CD14-positive monocyte (primary cell): ENCODE data around the gene PLSCR3. TPM values are rescaled to one million over a fixed set of nuclear protein-coding genes. Genes with fewer than 3 reads are reported as not detected.
A peak's percentile ranks its signal among the peaks of the same experiment; 100 is the strongest.

Experiments used
- DNase-seq, 3 donors: peaks; one replicate each; pipeline ENCODE4 v3.0.0-alpha.2; 2011 to 2022
- H2AFZ ChIP-seq: 2 replicates; pipeline ENCODE4 v1.6.0; 2012; ENCODE audit warnings: mild to moderate bottlenecking, low read depth, low read length, inconsistent platforms; ENCODE audit not compliant: insufficient read depth, poor library complexity, severe bottlenecking
- H3K27ac ChIP-seq, 2 donors: 1 replicate in 1 of 2; 2 replicates in 1 of 2; pipeline ENCODE4 v1.5.1; 2012 to 2013; ENCODE audit warnings: low read length in 2 of 2, control low read depth in 1 of 2, inconsistent platforms in 1 of 2, low read depth in 1 of 2, mild to moderate bottlenecking in 1 of 2
- H3K27me3 ChIP-seq, 2 donors: one replicate each; pipeline versions ENCODE4 v1.6.0 to v1.6.1; 2011 to 2013; ENCODE audit warnings: low read length in 2 of 2; ENCODE audit not compliant: control insufficient read depth in 2 of 2, insufficient read depth in 2 of 2
- H3K36me3 ChIP-seq, 2 donors: replicated peaks in 1 of 2; 1 replicate in 1 of 2; 2 replicates in 1 of 2; pipeline versions ENCODE4 v1.5.1 to v1.6.1; 2012 to 2013; ENCODE audit warnings: low read length in 2 of 2, control low read depth in 1 of 2, inconsistent platforms in 1 of 2, mild to moderate bottlenecking in 1 of 2; ENCODE audit not compliant: insufficient read depth in 2 of 2, control insufficient read depth in 1 of 2
- H3K4me1 ChIP-seq, 2 donors: 1 replicate in 1 of 2; 2 replicates in 1 of 2; pipeline versions ENCODE4 v1.5.1 to v1.6.1; 2012 to 2013; ENCODE audit warnings: low read length in 2 of 2, control low read depth in 1 of 2, inconsistent platforms in 1 of 2, mild to moderate bottlenecking in 1 of 2, moderate library complexity in 1 of 2; ENCODE audit not compliant: insufficient read depth in 2 of 2, control insufficient read depth in 1 of 2
- H3K4me2 ChIP-seq: replicated peaks from 2 replicates; pipeline ENCODE3; 2012; ENCODE audit warnings: low read length, moderate library complexity, mild to moderate bottlenecking; ENCODE audit not compliant: poor library complexity, severe bottlenecking; ENCODE audit errors: extremely low read depth
- H3K4me3 ChIP-seq, 3 experiments: fragments of 200-600 bp in 1 of 3; sonication (generic) in 1 of 3; replicated peaks in 1 of 3; 1 replicate in 2 of 3; 2 replicates in 1 of 3; pipeline ENCODE4 v1.5.1; 2011 to 2013; ENCODE audit warnings: low read length in 3 of 3, mild to moderate bottlenecking in 3 of 3, control low read depth in 2 of 3, low read depth in 2 of 3, inconsistent platforms in 1 of 3, moderate library complexity in 1 of 3
- H3K79me2 ChIP-seq: 2 replicates; pipeline ENCODE4 v1.6.0; 2012; ENCODE audit warnings: mild to moderate bottlenecking, control low read depth, inconsistent platforms, low read length, moderate library complexity; ENCODE audit not compliant: insufficient read depth
- H3K9ac ChIP-seq: 2 replicates; pipeline ENCODE4 v1.6.0; 2017; ENCODE audit warnings: low read length, mild to moderate bottlenecking; ENCODE audit not compliant: insufficient read depth, poor library complexity, severe bottlenecking
- H3K9me3 ChIP-seq, 2 donors: replicated peaks in 1 of 2; 1 replicate in 1 of 2; 2 replicates in 1 of 2; pipeline versions ENCODE4 v1.5.1 to v1.6.1; 2012 to 2013; ENCODE audit warnings: low read length in 2 of 2, control low read depth in 1 of 2; ENCODE audit not compliant: control insufficient read depth in 1 of 2, insufficient read depth in 1 of 2
- H4K20me1 ChIP-seq: 2 replicates; pipeline ENCODE4 v1.6.0; 2012; ENCODE audit warnings: mild to moderate bottlenecking, low read length, control low read depth, moderate library complexity; ENCODE audit not compliant: insufficient read depth
- H3K27ac Mint-ChIP-seq, 7 donors: one replicate each; pipeline ENCODE4 v1.8.0; 2020; ENCODE audit warnings: mild to moderate bottlenecking in 7 of 7, mixed read lengths in 7 of 7, moderate library complexity in 6 of 7, inconsistent platforms in 2 of 7
- H3K27me3 Mint-ChIP-seq, 3 donors: one replicate each; pipeline ENCODE4 v1.8.0; 2021 to 2022; ENCODE audit warnings: low read depth in 3 of 3, mild to moderate bottlenecking in 3 of 3, mixed read lengths in 3 of 3, moderate library complexity in 3 of 3, inconsistent platforms in 1 of 3
- H3K36me3 Mint-ChIP-seq, 2 donors: one replicate each; pipeline ENCODE4 v1.8.0; 2020; ENCODE audit warnings: mixed read lengths in 2 of 2, inconsistent platforms in 1 of 2, mild to moderate bottlenecking in 1 of 2
- H3K4me1 Mint-ChIP-seq: one replicate; pipeline ENCODE4 v1.8.0; 2020; ENCODE audit warnings: mild to moderate bottlenecking, mixed read lengths
- H3K4me3 Mint-ChIP-seq, 2 donors: one replicate each; pipeline ENCODE4 v1.8.0; 2020; ENCODE audit warnings: mild to moderate bottlenecking in 2 of 2, mixed read lengths in 2 of 2, moderate library complexity in 1 of 2
- H3K9me3 Mint-ChIP-seq, 7 donors: one replicate each; pipeline ENCODE4 v1.8.0; 2020 to 2022; ENCODE audit warnings: mixed read lengths in 7 of 7, mild to moderate bottlenecking in 6 of 7, moderate library complexity in 6 of 7, inconsistent platforms in 2 of 7
- WGBS: methylation state at CpG from one replicate; pipeline ENCODE4 v1.1.5; 2013; ENCODE audit warnings: missing lambda C conversion rate; ENCODE audit not compliant: insufficient coverage; 5-methylcytosine and 5-hydroxymethylcytosine counted together
- intact Hi-C, 2 donors: fragments of 100-400 bp; cut with micrococcal nuclease; formaldehyde crosslinking; loops; one replicate each; pipeline versions ENCODE4 v1.15.0 to v1.15.1; 2023
- polyA plus RNA-seq, 3 donors: library from polyadenylated mRNA; depleted of rRNA in 1 of 3; unstranded in 2 of 3; stranded (reverse) in 1 of 3; fragments of 300-500 nt in 2 of 3; fragments of >200 nt in 1 of 3; fragmentation: Illumina TruSeq in 2 of 3; gene quantifications; 1 replicate in 2 of 3; 2 replicates in 1 of 3; pipeline ENCODE4 v1.2.3, GENCODE V29; 2012 to 2021
- TF ChIP-seq, protein P1 (sequence below): fragments of 200-600 bp; IDR thresholded peaks from one replicate; pipeline ENCODE4 v1.8.0; 2022; ENCODE audit warnings: antibody characterized with exemption, mild to moderate bottlenecking

Gene PLSCR3
- polyA plus RNA-seq, 3 donors = 37.6 to 70.4 (median 45.7) TPM

DNA sequence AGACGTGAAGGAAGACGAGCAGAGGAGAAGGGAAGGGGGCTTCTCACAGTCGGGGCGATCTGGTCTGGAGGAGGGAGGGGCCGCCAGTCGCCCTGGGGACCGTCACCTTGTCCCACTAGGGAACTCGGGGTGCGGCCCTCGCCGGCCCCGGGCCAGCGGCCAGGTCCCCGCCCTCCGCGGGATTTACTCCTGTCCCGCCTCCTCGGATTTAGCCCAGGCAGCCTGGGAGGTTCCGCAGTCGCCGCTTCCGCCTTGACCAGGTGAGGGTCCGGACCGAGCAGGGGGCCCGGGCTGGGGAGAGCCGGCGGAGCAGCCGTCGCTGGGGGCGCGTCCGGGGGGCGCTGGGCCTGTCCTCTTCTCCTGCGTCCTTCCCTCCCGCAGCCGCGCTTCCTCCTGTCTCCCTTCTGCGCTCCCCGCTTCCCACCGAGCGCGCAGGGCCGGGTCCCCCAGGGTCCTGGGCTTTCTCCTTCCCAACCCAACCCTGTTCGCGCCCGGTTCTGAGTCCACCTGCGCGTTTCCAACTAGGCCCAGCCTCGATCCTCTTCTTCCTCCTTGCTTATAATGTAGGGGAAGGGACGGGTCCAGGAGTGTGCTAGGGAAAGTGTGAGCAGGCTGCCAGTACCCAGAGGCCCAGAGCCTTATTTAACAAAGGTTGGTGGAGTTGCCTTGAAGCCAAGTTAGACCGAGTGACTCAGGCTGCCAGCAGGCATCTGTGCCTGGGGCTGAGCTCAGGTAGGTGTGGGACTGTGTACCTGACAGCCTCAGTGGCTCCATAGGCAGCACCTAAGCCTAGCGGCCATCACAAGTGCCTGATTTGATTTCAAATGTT lies 13.3 kb downstream of the PLSCR3 start, which contains the start of gene TNK1:
Gene TNK1, plus strand, starts transcription at position 235 of the 829 bp plus-strand sequence. CDS start 1,838 bp downstream, outside the sequence.
- no peak within 1 kb of the TSS for H3K27ac ChIP-seq
- H3K4me1 ChIP-seq = peaks cover 16 to 23% of the 10 kb centered on the region in 2 donors
- H3K36me3 Mint-ChIP-seq = peaks cover 2 to 12% of the 10 kb centered on the region in 2 donors
- intact Hi-C loops = no loop called here
- H3K9me3 Mint-ChIP-seq = peaks cover 7 to 21% (median 15%) of the 10 kb centered on the region in 7 donors
- peak within 1 kb of the TSS; percentile 10 to 84 for H3K4me3 Mint-ChIP-seq
- H3K9ac ChIP-seq = no peak within 1 kb of the TSS
- peak within 1 kb of the TSS in 1 of 3 experiments; percentile 7 for H3K4me3 ChIP-seq
- no peaks in the 10 kb centered on the region for H3K79me2 ChIP-seq
- H3K4me1 Mint-ChIP-seq = peaks cover 18% of the 10 kb centered on the region
- TF ChIP-seq, protein P1, sequence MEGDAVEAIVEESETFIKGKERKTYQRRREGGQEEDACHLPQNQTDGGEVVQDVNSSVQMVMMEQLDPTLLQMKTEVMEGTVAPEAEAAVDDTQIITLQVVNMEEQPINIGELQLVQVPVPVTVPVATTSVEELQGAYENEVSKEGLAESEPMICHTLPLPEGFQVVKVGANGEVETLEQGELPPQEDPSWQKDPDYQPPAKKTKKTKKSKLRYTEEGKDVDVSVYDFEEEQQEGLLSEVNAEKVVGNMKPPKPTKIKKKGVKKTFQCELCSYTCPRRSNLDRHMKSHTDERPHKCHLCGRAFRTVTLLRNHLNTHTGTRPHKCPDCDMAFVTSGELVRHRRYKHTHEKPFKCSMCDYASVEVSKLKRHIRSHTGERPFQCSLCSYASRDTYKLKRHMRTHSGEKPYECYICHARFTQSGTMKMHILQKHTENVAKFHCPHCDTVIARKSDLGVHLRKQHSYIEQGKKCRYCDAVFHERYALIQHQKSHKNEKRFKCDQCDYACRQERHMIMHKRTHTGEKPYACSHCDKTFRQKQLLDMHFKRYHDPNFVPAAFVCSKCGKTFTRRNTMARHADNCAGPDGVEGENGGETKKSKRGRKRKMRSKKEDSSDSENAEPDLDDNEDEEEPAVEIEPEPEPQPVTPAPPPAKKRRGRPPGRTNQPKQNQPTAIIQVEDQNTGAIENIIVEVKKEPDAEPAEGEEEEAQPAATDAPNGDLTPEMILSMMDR = no peak
- no peak for DNase-seq
- no peak within 1 kb of the TSS for H2AFZ ChIP-seq
- H3K27ac Mint-ChIP-seq = peak within 1 kb of the TSS in 1 of 7 donors; percentile 57
- peak within 1 kb of the TSS; percentile 45 for H3K4me2 ChIP-seq
- H3K36me3 ChIP-seq = no peaks in the 10 kb centered on the region
- H3K27me3 Mint-ChIP-seq = peaks cover 51 to 80% (median 65%) of the 10 kb centered on the region in 3 donors
- H3K27me3 ChIP-seq = peaks cover 34 to 59% of the 10 kb centered on the region in 2 donors
- 3% methylated on average over 43 of the region's 52 CpGs for WGBS
- H3K9me3 ChIP-seq = no peaks in the 10 kb centered on the region
- H4K20me1 ChIP-seq = no peaks in the 10 kb centered on the region

DNA sequence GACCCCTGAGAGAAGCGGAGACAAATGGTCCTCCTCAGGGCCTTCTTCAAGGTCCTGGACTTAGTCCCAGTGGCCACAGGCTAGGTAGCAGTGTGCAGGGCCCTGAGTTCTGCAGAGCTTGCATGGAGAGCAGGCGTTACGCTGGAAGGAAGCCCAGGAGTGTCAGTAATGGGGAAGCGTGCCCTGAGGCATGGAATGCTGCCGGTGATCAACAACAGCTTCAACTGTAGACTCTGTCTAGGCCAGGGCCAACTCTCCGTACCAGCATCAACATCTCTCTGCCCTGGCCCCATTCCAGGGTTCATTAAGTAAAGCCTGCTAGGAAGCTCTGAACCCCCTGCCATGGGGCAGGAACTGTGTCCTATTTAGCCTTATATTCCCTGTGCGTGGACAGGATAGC lies 14.0 kb downstream of the PLSCR3 start:
- H3K4me2 ChIP-seq = peak overlapping the region; percentile 45
- H3K27ac Mint-ChIP-seq = peak overlapping the region in 1 of 7 donors; percentile 57
- H3K4me1 Mint-ChIP-seq = peaks cover 18% of the 10 kb centered on the region

More for the DNA sequence above, 14.0 kb downstream of the PLSCR3 start:
- peak overlapping the region in 1 of 3 experiments; percentile 7 for H3K4me3 ChIP-seq
- peaks cover 16 to 23% of the 10 kb centered on the region in 2 donors for H3K4me1 ChIP-seq
- H3K36me3 ChIP-seq = no peaks in the 10 kb centered on the region
- H3K27ac ChIP-seq = no peak overlapping the region
- DNase-seq = no peak
- H4K20me1 ChIP-seq = no peaks in the 10 kb centered on the region
- H3K9me3 ChIP-seq = no peaks in the 10 kb centered on the region
- H3K9ac ChIP-seq = no peak overlapping the region
- no peaks in the 10 kb centered on the region for H3K79me2 ChIP-seq
- peaks cover 34 to 59% of the 10 kb centered on the region in 2 donors for H3K27me3 ChIP-seq
- Mint-ChIP-seq H3K4me3 (peak overlapping the region; percentile 10 to 83), H3K36me3 (peaks cover 2 to 8% of the 10 kb centered on the region in 2 donors), H3K9me3 (peaks cover 7 to 21% (median 15%) of the 10 kb centered on the region in 7 donors), H3K27me3 (peaks cover 51 to 78% (median 65%) of the 10 kb centered on the region in 3 donors)
- TF ChIP-seq, protein P1 = no peak
- intact Hi-C loops = no loop called here
- no peak overlapping the region for H2AFZ ChIP-seq
- 70% methylated on average over 3 of the region's 7 CpGs for WGBS
